Neural cell (in vitro differentiated cells): ENCODE results near the gene IMMP2L.

Experiments
- EP300 ChIP-seq: fragments of 450-650 bp; conservative IDR thresholded peaks from 2 replicates; pipeline ENCODE4 v1.6.1; 2014; ENCODE audit warnings: antibody characterized with exemption, mild to moderate bottlenecking, moderate library complexity; ENCODE audit not compliant: poor library complexity, severe bottlenecking
- MXI1 ChIP-seq: fragments of 450-650 bp; conservative IDR thresholded peaks from 2 replicates; pipeline ENCODE4 v1.6.1; 2014; ENCODE audit warnings: antibody characterized with exemption, mild to moderate bottlenecking; ENCODE audit not compliant: poor library complexity, severe bottlenecking
- POLR2AphosphoS5 ChIP-seq: IDR thresholded peaks from 2 replicates; pipeline ENCODE4 v1.6.1; 2012
- REST ChIP-seq: IDR thresholded peaks from 2 replicates; pipeline ENCODE4 v1.6.1; 2012; ENCODE audit warnings: borderline replicate concordance
- TF ChIP-seq, protein P1 (sequence below): fragments of 450-650 bp; IDR thresholded peaks from 2 replicates; pipeline ENCODE4 v1.5.1; 2014; ENCODE audit warnings: antibody characterized with exemption, mild to moderate bottlenecking, moderate library complexity; ENCODE audit not compliant: poor library complexity, severe bottlenecking

- TF ChIP-seq POLR2AphosphoS5 (no peak), MXI1 (no peak), REST (no peak), EP300 (no peak)
- TF ChIP-seq, protein P1, sequence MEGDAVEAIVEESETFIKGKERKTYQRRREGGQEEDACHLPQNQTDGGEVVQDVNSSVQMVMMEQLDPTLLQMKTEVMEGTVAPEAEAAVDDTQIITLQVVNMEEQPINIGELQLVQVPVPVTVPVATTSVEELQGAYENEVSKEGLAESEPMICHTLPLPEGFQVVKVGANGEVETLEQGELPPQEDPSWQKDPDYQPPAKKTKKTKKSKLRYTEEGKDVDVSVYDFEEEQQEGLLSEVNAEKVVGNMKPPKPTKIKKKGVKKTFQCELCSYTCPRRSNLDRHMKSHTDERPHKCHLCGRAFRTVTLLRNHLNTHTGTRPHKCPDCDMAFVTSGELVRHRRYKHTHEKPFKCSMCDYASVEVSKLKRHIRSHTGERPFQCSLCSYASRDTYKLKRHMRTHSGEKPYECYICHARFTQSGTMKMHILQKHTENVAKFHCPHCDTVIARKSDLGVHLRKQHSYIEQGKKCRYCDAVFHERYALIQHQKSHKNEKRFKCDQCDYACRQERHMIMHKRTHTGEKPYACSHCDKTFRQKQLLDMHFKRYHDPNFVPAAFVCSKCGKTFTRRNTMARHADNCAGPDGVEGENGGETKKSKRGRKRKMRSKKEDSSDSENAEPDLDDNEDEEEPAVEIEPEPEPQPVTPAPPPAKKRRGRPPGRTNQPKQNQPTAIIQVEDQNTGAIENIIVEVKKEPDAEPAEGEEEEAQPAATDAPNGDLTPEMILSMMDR: no peak
Observed at GRCh38 chr7:111439977-111440376, 122.3 kb downstream of the IMMP2L start.
